GM23248 (cell line): ENCODE measurements around the gene CUX1. TPM values are rescaled to one million over a fixed set of nuclear protein-coding genes. Genes with fewer than 3 reads are reported as not detected.

Experiments
- DNase-seq: peaks from one replicate; pipeline ENCODE4 v3.0.0-alpha.2; 2015
- H2AFZ ChIP-seq: fragments of 200-600 bp; sonication (generic); 2 replicates; pipeline ENCODE4 v1.6.1; 2016; ENCODE audit warnings: antibody characterized with exemption
- H3F3A ChIP-seq: fragments of 200-600 bp; sonication (generic); 2 replicates; pipeline ENCODE4 v1.6.1; 2016; ENCODE audit warnings: mild to moderate bottlenecking, antibody characterized with exemption, mixed run types; ENCODE audit not compliant: insufficient read depth
- H3K27ac ChIP-seq: fragments of 200-600 bp; sonication (generic); 2 replicates; pipeline ENCODE4 v1.5.1; 2016; ENCODE audit warnings: mild to moderate bottlenecking
- H3K27me3 ChIP-seq: fragments of 200-600 bp; sonication (generic); replicated peaks from 2 replicates; pipeline ENCODE4 v1.6.1; 2016; ENCODE audit warnings: mild to moderate bottlenecking; ENCODE audit not compliant: insufficient read depth
- H3K36me3 ChIP-seq: fragments of 200-600 bp; sonication (generic); 2 replicates; pipeline ENCODE4 v1.6.1; 2016; ENCODE audit warnings: low read depth, mild to moderate bottlenecking
- H3K4me1 ChIP-seq: fragments of 200-600 bp; sonication (generic); 2 replicates; pipeline ENCODE4 v1.6.1; 2016; ENCODE audit warnings: mild to moderate bottlenecking; ENCODE audit not compliant: insufficient read depth
- H3K4me2 ChIP-seq: fragments of 200-600 bp; sonication (generic); one replicate; pipeline ENCODE4 v1.6.1; 2016; ENCODE audit warnings: mild to moderate bottlenecking; ENCODE audit not compliant: unreplicated experiment
- H3K4me3 ChIP-seq: fragments of 200-600 bp; sonication (generic); 2 replicates; pipeline ENCODE4 v1.5.1; 2016; ENCODE audit warnings: mild to moderate bottlenecking
- H3K79me2 ChIP-seq: fragments of 200-600 bp; sonication (generic); 2 replicates; pipeline ENCODE4 v1.6.1; 2016; ENCODE audit warnings: mild to moderate bottlenecking; ENCODE audit not compliant: insufficient read depth
- H3K9ac ChIP-seq: fragments of 200-600 bp; sonication (generic); 2 replicates; pipeline ENCODE4 v1.6.1; 2016; ENCODE audit warnings: mild to moderate bottlenecking
- H3K9me2 ChIP-seq: fragments of 200-600 bp; sonication (generic); 2 replicates; pipeline ENCODE4 v1.6.1; 2016; ENCODE audit warnings: mixed run types, mild to moderate bottlenecking, moderate library complexity; ENCODE audit not compliant: insufficient read depth
- H3K9me3 ChIP-seq: fragments of 200-600 bp; sonication (generic); one replicate; pipeline ENCODE4 v1.6.1; 2017; ENCODE audit warnings: low read depth
- H4K20me1 ChIP-seq: fragments of 200-600 bp; sonication (generic); 2 replicates; pipeline ENCODE4 v1.6.0; 2016; ENCODE audit not compliant: insufficient read depth
- EZH2 ChIP-seq: fragments of 200-600 bp; sonication (generic); IDR thresholded peaks from 2 replicates; pipeline ENCODE4 v1.6.1; 2018; ENCODE audit warnings: antibody characterized with exemption, mild to moderate bottlenecking; ENCODE audit not compliant: insufficient read depth, poor library complexity, severe bottlenecking
- EZH2phosphoT487 ChIP-seq: fragments of 200-600 bp; sonication (generic); IDR thresholded peaks from 2 replicates; pipeline ENCODE4 v1.6.1; 2018; ENCODE audit warnings: antibody characterized with exemption, moderate library complexity, mild to moderate bottlenecking, low read depth; ENCODE audit not compliant: insufficient read depth
- WGBS, 2 experiments: methylation state at CpG; one replicate each; pipeline ENCODE4 v1.1.6; 2015 to 2017; ENCODE audit warnings: low lambda C conversion rate in 2 of 2, low coverage in 1 of 2; ENCODE audit errors: missing lambda C conversion rate in 2 of 2; 5-methylcytosine and 5-hydroxymethylcytosine counted together
- in situ Hi-C: fragments of 300-500 bp; cut with MboI; formaldehyde crosslinking; loops from 2 replicates; pipeline ENCODE4 v1.15.0; 2020
- polyA plus RNA-seq: library from polyadenylated mRNA; unstranded; fragments of >200 nt; fragmentation: Nextera tagmentation; extraction: Ambion mirVana; gene quantifications from 2 replicates; pipeline ENCODE4 v1.2.1, GENCODE V29; 2016
- total RNA-seq: library from RNA; depleted of rRNA; stranded (reverse); fragments of >200 nt; shearing (Covaris generic); gene quantifications from 2 replicates; pipeline ENCODE4 v1.2.3, GENCODE V29; 2014

Gene CUX1
- total and polyA plus RNA-seq, 2 experiments from 2014 or later: 30.2 to 34.9 TPM

- Histone ChIP-seq H3K9me3 (no peaks in the 10 kb centered on the region), H4K20me1 (no peaks in the 10 kb centered on the region), H3K27me3 (no peaks in the 10 kb centered on the region), H3K4me2 (peak overlapping the region; percentile 95), H3K36me3 (no peaks in the 10 kb centered on the region), H3K9me2 (no peaks in the 10 kb centered on the region), H3K27ac (no peak overlapping the region), H3K9ac (peak overlapping the region; percentile 69), H3K4me3 (peak overlapping the region; percentile 77), H3K79me2 (peaks cover 28% of the 10 kb centered on the region), H2AFZ (peak overlapping the region; percentile 85), H3K4me1 (peaks cover 7% of the 10 kb centered on the region; the same call in 1 of the 2 replicates), H3F3A (peaks cover 17% of the 10 kb centered on the region)
- in situ Hi-C loops: loop anchor here (10.0 kb wide), 1 partner anchor 420 kb away; no protein-coding TSS in a partner anchor
- DNase-seq: peak; percentile 40
- WGBS, 2 experiments: 1 to 2% methylated on average over 35 to 69 of the region's 89 CpGs
- TF ChIP-seq EZH2phosphoT487: no peak
- no peak for TF ChIP-seq EZH2
These were observed 2.2 kb upstream of the CUX1 start for GRCh38 chr7:101814991-101815825.

- peak; percentile 94 for DNase-seq
- Histone ChIP-seq H3K4me3 (peak overlapping the region; percentile 74), H3K9me2 (no peaks in the 10 kb centered on the region), H3K27me3 (no peaks in the 10 kb centered on the region), H3K27ac (peak overlapping the region; percentile 33; the same call in 1 of the 2 replicates), H2AFZ (no peak overlapping the region), H3K9me3 (no peaks in the 10 kb centered on the region), H3K36me3 (no peaks in the 10 kb centered on the region), H3F3A (peaks cover 17% of the 10 kb centered on the region), H4K20me1 (no peaks in the 10 kb centered on the region), H3K4me2 (no peak overlapping the region), H3K4me1 (peaks cover 7% of the 10 kb centered on the region; the same call in 1 of the 2 replicates), H3K79me2 (peaks cover 36% of the 10 kb centered on the region), H3K9ac (peak overlapping the region; percentile 79)
- TF ChIP-seq EZH2phosphoT487: no peak
- TF ChIP-seq EZH2: no peak
- in situ Hi-C loops: loop anchor here (10.0 kb wide), 1 partner anchor 419 kb away; no protein-coding TSS in a partner anchor
- 1 to 2% methylated on average over 19 to 94 of the region's 113 CpGs for WGBS, 2 experiments
These were observed 1.4 kb upstream of the CUX1 start for GRCh38 chr7:101815826-101816594.

DNA sequence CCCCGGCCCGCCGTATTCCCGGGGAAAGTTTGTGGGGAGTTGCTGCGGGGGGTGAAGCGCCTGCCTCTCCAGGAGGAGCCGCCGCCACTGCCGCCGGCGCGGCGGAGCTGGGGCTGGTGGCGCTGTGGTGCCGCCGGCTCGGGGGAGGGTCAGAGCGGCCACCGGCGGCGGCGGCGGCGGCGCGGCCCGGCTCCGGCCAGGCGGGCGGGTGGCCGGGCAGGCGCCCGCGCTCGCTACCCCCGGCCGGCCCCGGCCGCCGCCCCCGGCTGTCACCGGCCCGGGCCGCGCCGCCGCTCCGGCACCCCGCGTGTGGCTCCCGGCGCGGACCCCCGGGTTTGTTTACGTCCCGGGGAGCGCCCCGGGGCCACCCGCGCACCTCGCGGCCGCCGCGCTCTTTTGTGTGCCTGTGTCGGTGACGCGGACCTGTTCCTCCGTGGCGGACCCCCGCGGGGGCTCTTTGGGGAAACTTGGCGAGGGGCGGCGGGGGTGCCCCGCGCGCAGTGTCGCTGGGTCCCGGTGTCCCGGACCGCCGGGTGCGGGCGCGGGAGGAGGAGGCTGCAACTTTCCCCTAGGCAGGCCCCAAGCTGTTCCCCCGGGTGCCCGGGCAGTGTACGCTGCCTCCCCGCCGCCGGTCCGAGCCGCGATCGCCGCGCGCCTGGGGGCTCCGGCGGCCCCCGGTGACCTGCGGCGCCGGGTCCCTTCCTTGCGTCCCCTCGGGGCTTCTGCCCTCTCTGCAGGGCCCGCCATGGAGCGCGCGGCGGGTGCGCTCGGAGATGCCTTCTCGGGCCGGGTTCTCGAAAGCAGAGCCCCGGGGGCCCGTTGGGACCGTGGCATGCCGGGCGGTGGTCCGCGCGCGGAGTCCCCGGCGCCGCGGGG, 593 bp upstream of the CUX1 start:
- peak overlapping the region; percentile 55 for H3K4me2 ChIP-seq
- DNase-seq: peak; percentile 73
- peaks cover 42% of the 10 kb centered on the region for H3K79me2 ChIP-seq
- no peak overlapping the region for H3K27ac ChIP-seq
- no peaks in the 10 kb centered on the region for H3K9me2 ChIP-seq
- H3K9me3 ChIP-seq: no peaks in the 10 kb centered on the region
- H3K27me3 ChIP-seq: no peaks in the 10 kb centered on the region
- no peaks in the 10 kb centered on the region for H3K36me3 ChIP-seq
- WGBS, 2 experiments: 1% methylated on average over 36 to 75 of the region's 130 CpGs
- peak overlapping the region; percentile 71 for H3K4me3 ChIP-seq
- in situ Hi-C loops: loop anchor here (10.0 kb wide), 1 partner anchor 418 kb away; no protein-coding TSS in a partner anchor
- H3K4me1 ChIP-seq: peaks cover 7% of the 10 kb centered on the region; the same call in 1 of the 2 replicates
- H3F3A ChIP-seq: peaks cover 17% of the 10 kb centered on the region
- TF ChIP-seq EZH2phosphoT487: no peak
- no peak for TF ChIP-seq EZH2
- peak overlapping the region; percentile 77 for H3K9ac ChIP-seq
- no peaks in the 10 kb centered on the region for H4K20me1 ChIP-seq
- H2AFZ ChIP-seq: peak overlapping the region; percentile 51; the same call in 1 of the 2 replicates
